DND-41 (cell line): ENCODE measurements around the gene USB1.

Experiments used
- ATAC-seq: fragments of 200-7000 bp; cut with Tn5 transposase; 3 replicates; pipeline ENCODE4 v1.9.1; 2021; ENCODE audit warnings: low read depth; ENCODE audit not compliant: insufficient read depth
- DNase-seq: peaks from one replicate; pipeline ENCODE4 v3.0.0-alpha.2; 2020
- H2AFZ ChIP-seq: 2 replicates; pipeline ENCODE4 v1.6.0; 2012; ENCODE audit warnings: low read depth, low read length
- H3K27ac ChIP-seq: 2 replicates; pipeline ENCODE4 v1.5.1; 2012; ENCODE audit warnings: low read length, inconsistent platforms
- H3K27me3 ChIP-seq: fragments of 200-600 bp; sonication (generic); 2 replicates; pipeline ENCODE4 v1.6.0; 2012; ENCODE audit warnings: low read length, mild to moderate bottlenecking, inconsistent platforms; ENCODE audit not compliant: insufficient read depth, poor library complexity
- H3K36me3 ChIP-seq: 2 replicates; pipeline ENCODE4 v1.5.1; 2012; ENCODE audit warnings: low read length, inconsistent platforms; ENCODE audit not compliant: insufficient read depth
- H3K4me1 ChIP-seq: 2 replicates; pipeline ENCODE4 v1.5.1; 2012; ENCODE audit warnings: mild to moderate bottlenecking, low read length; ENCODE audit not compliant: insufficient read depth
- H3K4me2 ChIP-seq: 2 replicates; pipeline ENCODE4 v1.6.0; 2012; ENCODE audit warnings: mild to moderate bottlenecking, moderate library complexity, low read length, inconsistent platforms; ENCODE audit not compliant: insufficient read depth
- H3K4me3 ChIP-seq, 2 experiments: fragments of 200-600 bp in 1 of 2; shearing (Covaris generic) in 1 of 2; 2 replicates each; pipeline ENCODE4 v1.5.1; 2012 to 2016; ENCODE audit warnings: inconsistent platforms in 2 of 2, low read length in 2 of 2, mild to moderate bottlenecking in 2 of 2, low read depth in 1 of 2, moderate library complexity in 1 of 2
- H3K79me2 ChIP-seq: 2 replicates; pipeline ENCODE4 v1.6.0; 2012; ENCODE audit warnings: low read length, inconsistent platforms; ENCODE audit not compliant: insufficient read depth
- H3K9ac ChIP-seq: 2 replicates; pipeline ENCODE4 v1.6.0; 2012; ENCODE audit warnings: low read depth, mild to moderate bottlenecking, inconsistent platforms, low read length, moderate library complexity
- H3K9me3 ChIP-seq: 2 replicates; pipeline ENCODE4 v1.5.1; 2012; ENCODE audit warnings: low read length, moderate library complexity, mild to moderate bottlenecking, inconsistent platforms; ENCODE audit not compliant: insufficient read depth, severe bottlenecking
- H4K20me1 ChIP-seq: 2 replicates; pipeline ENCODE4 v1.6.0; 2012; ENCODE audit warnings: low read length; ENCODE audit not compliant: insufficient read depth
- EZH2 ChIP-seq: IDR thresholded peaks from 3 replicates; pipeline ENCODE4 v1.6.1; 2012; ENCODE audit warnings: borderline replicate concordance, low read depth, mild to moderate bottlenecking, moderate library complexity, low read length, inconsistent platforms; ENCODE audit not compliant: severe bottlenecking
- TF ChIP-seq, protein P1 (sequence below): IDR thresholded peaks from 2 replicates; pipeline ENCODE4 v1.5.1; 2012; ENCODE audit warnings: borderline replicate concordance, low read length, moderate library complexity, mild to moderate bottlenecking; ENCODE audit not compliant: poor library complexity, severe bottlenecking; ENCODE audit errors: extremely low read depth

Gene USB1

DNA sequence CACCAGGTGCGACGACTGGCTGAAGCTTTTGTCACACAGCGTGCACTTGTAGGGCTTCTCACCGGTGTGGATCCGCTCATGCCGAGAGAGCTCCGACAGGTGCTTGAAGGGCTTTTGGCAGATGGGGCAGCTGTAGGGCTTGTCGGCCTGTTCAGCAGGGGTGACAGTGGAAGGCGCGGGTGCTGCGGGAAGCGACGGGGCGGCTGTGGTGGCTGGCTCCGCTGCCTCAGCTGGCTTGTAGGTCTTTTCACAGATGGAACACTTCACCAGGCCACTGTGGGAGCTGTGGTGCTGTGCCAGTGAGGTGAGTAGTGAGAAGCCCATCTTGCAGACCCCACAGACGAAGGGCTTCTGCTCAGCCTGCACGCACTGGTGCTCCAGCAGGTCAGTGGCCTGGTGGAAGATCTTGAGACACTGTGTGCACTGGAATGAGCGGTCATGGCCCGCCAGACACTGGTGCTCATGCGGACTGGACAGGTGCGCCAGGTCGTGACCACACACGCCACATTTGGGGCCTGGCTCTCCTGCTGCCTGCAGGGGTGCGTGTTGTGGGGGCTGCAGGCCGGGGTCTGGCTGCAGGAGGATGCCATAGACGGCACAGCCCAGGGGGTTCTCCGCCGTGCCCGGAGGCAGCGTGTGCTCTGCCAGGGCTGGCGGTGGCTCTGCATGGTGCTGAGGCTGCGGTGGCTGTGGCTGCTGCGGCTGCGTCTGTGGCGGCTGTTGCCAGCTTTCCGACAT lies 3.5 kb upstream of the USB1 start:
- Histone ChIP-seq H4K20me1 (peaks cover 35% of the 10 kb centered on the region), H3K9ac (no peak overlapping the region), H3K27me3 (no peaks in the 10 kb centered on the region), H2AFZ (no peak overlapping the region), H3K79me2 (peaks cover 22% of the 10 kb centered on the region), H3K27ac (no peak overlapping the region), H3K36me3 (peaks cover 50% of the 10 kb centered on the region), H3K4me3 (no peak overlapping the region), H3K4me2 (no peak overlapping the region), H3K9me3 (no peaks in the 10 kb centered on the region), H3K4me1 (peaks cover 29% of the 10 kb centered on the region)
- no peak for DNase-seq
- no peak for ATAC-seq
- no peak for TF ChIP-seq EZH2
- TF ChIP-seq, protein P1, sequence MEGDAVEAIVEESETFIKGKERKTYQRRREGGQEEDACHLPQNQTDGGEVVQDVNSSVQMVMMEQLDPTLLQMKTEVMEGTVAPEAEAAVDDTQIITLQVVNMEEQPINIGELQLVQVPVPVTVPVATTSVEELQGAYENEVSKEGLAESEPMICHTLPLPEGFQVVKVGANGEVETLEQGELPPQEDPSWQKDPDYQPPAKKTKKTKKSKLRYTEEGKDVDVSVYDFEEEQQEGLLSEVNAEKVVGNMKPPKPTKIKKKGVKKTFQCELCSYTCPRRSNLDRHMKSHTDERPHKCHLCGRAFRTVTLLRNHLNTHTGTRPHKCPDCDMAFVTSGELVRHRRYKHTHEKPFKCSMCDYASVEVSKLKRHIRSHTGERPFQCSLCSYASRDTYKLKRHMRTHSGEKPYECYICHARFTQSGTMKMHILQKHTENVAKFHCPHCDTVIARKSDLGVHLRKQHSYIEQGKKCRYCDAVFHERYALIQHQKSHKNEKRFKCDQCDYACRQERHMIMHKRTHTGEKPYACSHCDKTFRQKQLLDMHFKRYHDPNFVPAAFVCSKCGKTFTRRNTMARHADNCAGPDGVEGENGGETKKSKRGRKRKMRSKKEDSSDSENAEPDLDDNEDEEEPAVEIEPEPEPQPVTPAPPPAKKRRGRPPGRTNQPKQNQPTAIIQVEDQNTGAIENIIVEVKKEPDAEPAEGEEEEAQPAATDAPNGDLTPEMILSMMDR, result no peak

DNA sequence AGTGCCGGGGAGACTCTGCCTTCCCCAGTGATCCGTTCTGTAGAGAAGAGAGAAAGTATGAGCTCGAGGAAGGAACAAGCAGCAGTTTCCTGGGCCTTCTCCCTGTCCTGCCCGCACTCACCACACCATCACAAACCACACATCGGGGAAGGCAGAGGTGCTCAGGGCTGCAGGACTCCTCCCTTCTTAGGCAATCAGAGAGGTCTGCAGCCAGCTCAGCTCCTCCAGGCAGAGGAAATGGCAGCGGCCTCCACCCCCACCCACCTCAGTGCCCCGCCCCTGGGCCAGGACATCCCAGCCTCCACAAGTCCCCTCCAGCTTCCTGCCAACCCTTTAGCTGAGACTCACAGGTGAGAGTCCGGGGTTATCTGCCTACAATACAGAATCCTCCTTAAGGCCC lies 2.7 kb upstream of the USB1 start:
- DNase-seq, result peak; percentile 49
- Histone ChIP-seq H3K9ac (no peak overlapping the region; the same call in 1 of the 2 replicates), H3K27ac (no peak overlapping the region), H3K4me1 (peaks cover 36% of the 10 kb centered on the region), H3K4me2 (peak overlapping the region; percentile 100; the same call in 1 of the 2 replicates), H4K20me1 (peaks cover 31% of the 10 kb centered on the region), H3K79me2 (peaks cover 22% of the 10 kb centered on the region), H3K27me3 (no peaks in the 10 kb centered on the region), H3K4me3 (no peak overlapping the region), H3K36me3 (peaks cover 57% of the 10 kb centered on the region), H2AFZ (no peak overlapping the region), H3K9me3 (no peaks in the 10 kb centered on the region)
- TF ChIP-seq EZH2, result no peak
- TF ChIP-seq, protein P1, result no peak
- ATAC-seq, result no peak

DNA sequence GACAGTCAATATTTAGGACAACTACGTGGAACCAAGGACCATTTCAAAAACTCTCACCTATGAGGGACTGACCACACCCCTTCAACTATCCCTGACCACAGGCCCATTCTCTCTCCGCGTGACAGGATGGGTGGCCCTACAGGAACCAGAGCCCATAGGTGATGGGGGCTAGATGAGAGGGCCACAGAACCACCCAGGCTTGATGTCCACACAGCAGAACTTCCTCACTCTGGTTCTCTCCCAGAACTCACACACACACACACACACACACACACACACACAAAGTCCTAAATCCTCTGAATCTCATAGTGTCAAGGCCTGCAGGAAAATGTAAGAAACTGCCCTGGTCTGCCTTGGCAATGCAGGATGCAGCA lies 2.2 kb upstream of the USB1 start:
- H3K4me3 ChIP-seq, result peak overlapping the region in 1 of 2 experiments; percentile 98; a peak in 2 of 4 replicates
- H3K27ac ChIP-seq, result no peak overlapping the region
- DNase-seq (no peak), ATAC-seq (no peak)
- H3K9ac ChIP-seq, result peak overlapping the region; percentile 72
- H4K20me1 ChIP-seq, result peaks cover 26% of the 10 kb centered on the region
- no peak for TF ChIP-seq EZH2
- TF ChIP-seq, protein P1, result no peak
- peaks cover 57% of the 10 kb centered on the region for H3K36me3 ChIP-seq
- H3K4me2 ChIP-seq, result peak overlapping the region; percentile 100
- no peaks in the 10 kb centered on the region for H3K27me3 ChIP-seq
- H3K4me1 ChIP-seq, result peaks cover 34% of the 10 kb centered on the region
- H3K9me3 ChIP-seq, result no peaks in the 10 kb centered on the region
- no peak overlapping the region for H2AFZ ChIP-seq
- peaks cover 22% of the 10 kb centered on the region for H3K79me2 ChIP-seq
